Karpas-422 (cell line): ENCODE data around the gene F5. TPM values are rescaled to one million over a fixed set of nuclear protein-coding genes. Genes with fewer than 3 reads are reported as not detected.

Source experiments
- DNase-seq: peaks from one replicate; pipeline ENCODE4 v3.0.0-alpha.2; 2015
- H2AFZ ChIP-seq: fragments of 200-600 bp; sonication (generic); 2 replicates; pipeline ENCODE4 v1.6.1; 2014; ENCODE audit warnings: antibody characterized with exemption, low read length, mixed read lengths
- H3K27ac ChIP-seq: fragments of 200-600 bp; sonication (generic); 2 replicates; pipeline ENCODE4 v1.5.1; 2014; ENCODE audit warnings: mild to moderate bottlenecking, low read length, moderate library complexity
- H3K27me3 ChIP-seq: fragments of 200-600 bp; sonication (generic); 2 replicates; pipeline ENCODE4 v1.6.1; 2014; ENCODE audit warnings: low read length, mixed read lengths
- H3K36me3 ChIP-seq: fragments of 200-600 bp; sonication (generic); 2 replicates; pipeline ENCODE4 v1.6.1; 2014; ENCODE audit warnings: low read length, mixed read lengths; ENCODE audit not compliant: insufficient read depth
- H3K4me1 ChIP-seq: fragments of 200-600 bp; sonication (generic); 2 replicates; pipeline ENCODE4 v1.6.1; 2014; ENCODE audit warnings: mild to moderate bottlenecking, low read length, mixed read lengths
- H3K4me2 ChIP-seq: fragments of 200-600 bp; sonication (generic); 2 replicates; pipeline ENCODE4 v1.6.1; 2014; ENCODE audit warnings: low read length, low read depth, mild to moderate bottlenecking; ENCODE audit not compliant: poor library complexity, severe bottlenecking
- H3K4me3 ChIP-seq: fragments of 200-600 bp; sonication (generic); 2 replicates; pipeline ENCODE4 v1.5.1; 2014; ENCODE audit warnings: mild to moderate bottlenecking, antibody characterized with exemption, low read length, mixed read lengths
- H3K79me2 ChIP-seq: fragments of 200-600 bp; sonication (generic); 2 replicates; pipeline ENCODE4 v1.6.1; 2014; ENCODE audit warnings: mild to moderate bottlenecking, low read length, mixed read lengths
- H3K9ac ChIP-seq: fragments of 200-600 bp; sonication (generic); 2 replicates; pipeline ENCODE4 v1.6.0; 2014; ENCODE audit warnings: low read length
- H3K9me2 ChIP-seq: fragments of 200-600 bp; sonication (generic), shearing (Covaris generic); replicated peaks from 2 replicates; pipeline ENCODE4 v1.6.0; 2014; ENCODE audit warnings: mild to moderate bottlenecking, low read length, moderate library complexity; ENCODE audit not compliant: insufficient read depth
- H3K9me3 ChIP-seq: fragments of 300-700, 200-600 bp; sonication (generic); 2 replicates; pipeline ENCODE4 v1.6.1; 2014; ENCODE audit warnings: low read length, mixed read lengths
- H4K20me1 ChIP-seq: fragments of 200-600 bp; sonication (generic); 2 replicates; pipeline ENCODE4 v1.6.1; 2014; ENCODE audit warnings: mild to moderate bottlenecking, antibody characterized with exemption, low read length, low read depth; ENCODE audit not compliant: insufficient read depth
- total RNA-seq: library from RNA; depleted of rRNA; stranded (reverse); fragments of >200 nt; shearing (Covaris generic); gene quantifications from 2 replicates; pipeline ENCODE4 v1.2.3, GENCODE V29; 2014; ENCODE audit warnings: low replicate concordance; rRNA removed

The F5 gene
- not detected in 2 replicates for total RNA-seq

DNA sequence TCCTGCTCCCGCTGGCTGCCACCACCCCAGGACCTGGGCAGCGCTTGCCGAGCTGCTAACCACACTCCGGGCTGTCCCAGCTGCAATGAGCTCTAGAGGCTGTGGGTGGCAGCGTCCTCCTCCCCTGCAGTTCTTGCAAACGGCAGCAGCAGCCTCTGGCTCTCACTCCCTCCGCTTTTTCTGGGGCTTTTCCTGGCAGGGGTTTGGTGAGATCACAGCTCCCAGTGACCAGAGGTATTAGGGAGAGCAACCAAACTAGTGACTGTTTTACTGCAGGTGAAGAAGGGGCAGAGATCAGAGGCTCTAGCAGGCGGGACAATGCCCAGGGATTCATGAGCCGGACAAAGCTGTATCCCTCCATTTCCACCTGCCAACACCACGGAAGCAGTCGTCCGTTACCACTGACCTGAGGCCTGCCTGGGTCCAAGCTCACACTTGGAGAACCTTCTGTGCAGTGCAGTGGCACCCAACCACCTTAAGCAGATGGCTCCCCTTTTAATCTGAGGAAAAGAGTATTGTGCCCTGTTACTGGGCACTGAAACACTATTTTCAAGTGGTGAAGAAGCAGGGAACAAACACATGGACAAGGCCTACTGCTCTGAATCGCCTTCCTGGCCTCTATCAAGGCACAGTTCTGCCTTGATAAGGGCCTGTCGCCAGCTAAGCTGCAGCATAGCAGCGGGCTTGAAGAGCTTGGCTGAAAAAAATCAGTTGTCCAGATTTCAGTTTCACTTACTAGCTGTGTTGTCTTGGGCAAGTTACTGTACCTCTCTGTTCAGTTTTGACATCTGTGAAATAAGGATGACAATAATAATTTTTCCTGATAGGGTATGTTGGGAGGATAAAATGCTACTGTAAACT, at the start of gene F5:
TSS of gene F5 (minus strand) at position 87 of the 861 bp plus-strand sequence. CDS start 95 bp downstream, outside the sequence.
- Histone ChIP-seq H3K9me2 (no peaks in the 10 kb centered on the region), H4K20me1 (no peaks in the 10 kb centered on the region), H3K4me2 (no peak within 1 kb of the TSS), H3K79me2 (no peaks in the 10 kb centered on the region), H3K9ac (no peak within 1 kb of the TSS), H3K4me1 (no peaks in the 10 kb centered on the region), H3K27me3 (no peaks in the 10 kb centered on the region), H3K4me3 (no peak within 1 kb of the TSS), H3K9me3 (no peaks in the 10 kb centered on the region), H2AFZ (no peak within 1 kb of the TSS), H3K27ac (no peak within 1 kb of the TSS), H3K36me3 (no peaks in the 10 kb centered on the region)
- peak; percentile 57 for DNase-seq

GRCh38 chr1:169634877-169635276, 48.6 kb upstream of the F5 start:
- Histone ChIP-seq H3K79me2 (no peaks in the 10 kb centered on the region), H3K4me3 (no peak overlapping the region), H3K9me2 (no peaks in the 10 kb centered on the region), H3K36me3 (no peaks in the 10 kb centered on the region), H4K20me1 (no peaks in the 10 kb centered on the region), H3K9me3 (peaks cover 14% of the 10 kb centered on the region), H2AFZ (no peak overlapping the region), H3K9ac (no peak overlapping the region), H3K4me1 (no peaks in the 10 kb centered on the region), H3K27me3 (no peaks in the 10 kb centered on the region), H3K4me2 (no peak overlapping the region), H3K27ac (no peak overlapping the region)
- DNase-seq = no peak

DNA sequence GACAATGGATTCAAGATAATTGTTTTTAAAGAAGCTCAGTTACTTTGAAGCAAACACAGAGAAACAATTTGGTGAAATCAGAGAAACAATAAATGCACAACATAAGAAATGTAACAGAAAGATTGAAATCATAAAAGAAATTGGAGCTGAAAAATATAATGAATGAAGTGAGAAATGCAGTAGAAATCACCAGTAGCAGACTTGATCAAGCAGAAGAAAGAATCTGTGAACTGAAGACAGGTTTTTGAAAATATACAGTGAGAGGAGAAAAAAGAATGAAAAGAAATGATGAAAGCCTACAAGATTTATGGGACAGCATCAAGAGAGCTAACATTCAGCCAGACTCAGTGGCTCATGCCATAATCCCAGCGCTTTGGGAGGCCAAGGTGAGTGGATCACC, 47.9 kb upstream of the F5 start:
- Histone ChIP-seq H3K9ac (no peak overlapping the region), H3K4me2 (no peak overlapping the region), H3K36me3 (no peaks in the 10 kb centered on the region), H3K9me3 (peaks cover 14% of the 10 kb centered on the region), H2AFZ (no peak overlapping the region), H3K9me2 (no peaks in the 10 kb centered on the region), H3K27me3 (no peaks in the 10 kb centered on the region), H4K20me1 (no peaks in the 10 kb centered on the region), H3K79me2 (no peaks in the 10 kb centered on the region), H3K4me1 (no peaks in the 10 kb centered on the region), H3K4me3 (no peak overlapping the region), H3K27ac (no peak overlapping the region)
- DNase-seq = no peak

- H3K4me3 ChIP-seq = no peak overlapping the region
- no peak overlapping the region for H3K4me2 ChIP-seq
- no peaks in the 10 kb centered on the region for H3K4me1 ChIP-seq
- H3K9me2 ChIP-seq = no peaks in the 10 kb centered on the region
- H3K27ac ChIP-seq = no peak overlapping the region
- H3K36me3 ChIP-seq = no peaks in the 10 kb centered on the region
- no peak overlapping the region for H3K9ac ChIP-seq
- DNase-seq = no peak
- H3K9me3 ChIP-seq = peaks cover 9% of the 10 kb centered on the region
- no peaks in the 10 kb centered on the region for H4K20me1 ChIP-seq
- no peak overlapping the region for H2AFZ ChIP-seq
- no peaks in the 10 kb centered on the region for H3K79me2 ChIP-seq
- no peaks in the 10 kb centered on the region for H3K27me3 ChIP-seq
Measured at GRCh38 chr1:169631249-169631648, 45.0 kb upstream of the F5 start.

GRCh38 chr1:169630006-169630405, 43.7 kb upstream of the F5 start, which contains the start of gene SELP:
Gene SELP (minus strand): TSS chr1:169630124. CDS start chr1:169630074, 50 bp downstream.
- Histone ChIP-seq H3K36me3 (no peaks in the 10 kb centered on the region), H3K27me3 (no peaks in the 10 kb centered on the region), H3K9ac (no peak within 1 kb of the TSS), H3K9me3 (peaks cover 8% of the 10 kb centered on the region), H4K20me1 (no peaks in the 10 kb centered on the region), H3K4me2 (no peak within 1 kb of the TSS), H3K4me1 (no peaks in the 10 kb centered on the region), H3K27ac (no peak within 1 kb of the TSS), H3K9me2 (no peaks in the 10 kb centered on the region), H3K79me2 (no peaks in the 10 kb centered on the region), H3K4me3 (no peak within 1 kb of the TSS), H2AFZ (no peak within 1 kb of the TSS)
- no peak for DNase-seq

- Histone ChIP-seq H3K4me2 (no peak overlapping the region), H4K20me1 (no peaks in the 10 kb centered on the region), H2AFZ (no peak overlapping the region), H3K9me3 (no peaks in the 10 kb centered on the region), H3K9me2 (no peaks in the 10 kb centered on the region), H3K9ac (no peak overlapping the region), H3K36me3 (no peaks in the 10 kb centered on the region), H3K4me3 (no peak overlapping the region), H3K4me1 (no peaks in the 10 kb centered on the region), H3K27me3 (no peaks in the 10 kb centered on the region), H3K27ac (no peak overlapping the region), H3K79me2 (no peaks in the 10 kb centered on the region)
- no peak for DNase-seq
Measured at GRCh38 chr1:169624912-169625311, 38.6 kb upstream of the F5 start.

DNA sequence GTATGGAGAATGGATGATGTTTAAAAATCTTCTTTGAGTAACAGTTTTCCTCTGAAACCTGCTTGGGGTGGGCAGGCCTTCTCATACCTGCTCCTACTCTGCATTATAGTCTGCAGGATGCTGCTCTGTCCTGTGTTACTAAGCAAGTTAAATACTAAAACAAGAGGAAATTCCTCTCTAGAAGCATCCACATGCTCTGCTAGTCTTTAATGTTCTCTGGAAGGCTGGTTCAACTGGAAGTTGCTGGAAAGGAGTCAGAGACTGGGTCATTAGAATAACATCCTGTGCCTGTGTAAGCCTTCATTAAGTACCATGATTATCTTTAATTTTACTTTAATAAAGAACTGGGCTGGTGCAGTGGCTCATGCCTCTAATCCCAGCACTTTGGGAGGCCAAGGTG, 37.8 kb upstream of the F5 start:
- H3K36me3 ChIP-seq = no peaks in the 10 kb centered on the region
- H2AFZ ChIP-seq = no peak overlapping the region
- no peak overlapping the region for H3K27ac ChIP-seq
- H3K9me2 ChIP-seq = no peaks in the 10 kb centered on the region
- H3K27me3 ChIP-seq = no peaks in the 10 kb centered on the region
- H3K4me3 ChIP-seq = no peak overlapping the region
- no peaks in the 10 kb centered on the region for H4K20me1 ChIP-seq
- H3K9ac ChIP-seq = no peak overlapping the region
- H3K4me2 ChIP-seq = no peak overlapping the region
- no peaks in the 10 kb centered on the region for H3K79me2 ChIP-seq
- no peaks in the 10 kb centered on the region for H3K9me3 ChIP-seq
- no peaks in the 10 kb centered on the region for H3K4me1 ChIP-seq
- DNase-seq = no peak

DNA sequence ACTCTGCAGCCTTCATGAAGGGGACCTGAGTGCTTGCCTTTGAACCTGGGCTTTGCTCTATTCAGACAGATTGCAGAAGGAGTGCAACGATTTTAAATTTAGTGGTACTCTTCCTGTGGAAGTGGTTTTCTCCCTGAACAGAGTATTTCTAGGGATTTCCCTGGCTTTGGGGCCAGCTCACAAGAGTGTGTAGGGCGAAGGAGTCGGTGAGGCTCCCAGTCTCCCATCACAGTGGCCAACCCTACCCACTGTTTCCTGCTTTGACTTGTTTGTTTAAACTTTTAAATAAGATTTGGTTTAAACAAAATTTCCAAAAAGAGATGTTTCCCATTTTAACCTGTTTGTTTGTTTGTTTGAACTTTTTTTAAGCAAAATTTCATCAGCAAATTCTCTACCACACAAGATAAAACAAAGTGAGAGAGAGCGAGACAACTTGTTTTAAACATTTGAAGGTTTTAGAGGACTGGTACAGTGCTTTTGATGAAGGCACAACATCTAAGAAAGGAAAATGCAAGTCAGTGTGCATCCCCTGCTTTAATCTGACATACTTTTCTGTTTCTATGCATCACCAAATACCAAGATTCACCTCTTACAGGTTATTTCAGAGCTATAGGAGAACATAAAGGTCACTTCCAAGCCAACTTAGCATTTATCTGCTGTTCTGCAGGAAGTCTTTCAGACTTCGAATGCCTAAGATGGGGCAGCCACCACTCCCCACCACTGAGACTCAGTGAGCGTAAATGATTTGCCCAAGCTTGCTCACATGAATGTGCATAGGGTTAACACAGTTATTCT, 37.0 kb upstream of the F5 start:
- Histone ChIP-seq H2AFZ (no peak overlapping the region), H3K27ac (no peak overlapping the region), H3K9ac (no peak overlapping the region), H4K20me1 (no peaks in the 10 kb centered on the region), H3K9me3 (no peaks in the 10 kb centered on the region), H3K27me3 (no peaks in the 10 kb centered on the region), H3K79me2 (no peaks in the 10 kb centered on the region), H3K4me3 (no peak overlapping the region), H3K9me2 (no peaks in the 10 kb centered on the region), H3K4me1 (no peaks in the 10 kb centered on the region), H3K36me3 (no peaks in the 10 kb centered on the region), H3K4me2 (no peak overlapping the region)
- DNase-seq = no peak
